Globus pallidus (tissue), 1 donor: Measurements from ENCODE around the gene ATR.
A peak's percentile ranks its signal among the peaks of the same experiment; 100 is the strongest.
"Not testable (repeated sequence)": the region's sequence is repeated elsewhere in the genome, so short reads cannot be mapped to it uniquely, and the experiment has no call there.

Experiments
- DNase-seq: peaks from one replicate; pipeline ENCODE4 v3.0.0-alpha.2; 2015; ENCODE audit warnings: low spot score

Gene ATR

GRCh38 chr3:142578329-142579223, at the start of gene ATR:
Gene ATR (minus strand): TSS chr3:142578733. CDS start chr3:142578704, 29 bp downstream.
- DNase-seq, result peak; percentile 95

GRCh38 chr3:142626971-142627370, 48.4 kb upstream of the ATR start:
- DNase-seq, result no peak

- DNase-seq, result no peak
Measured at GRCh38 chr3:142625153-142625440, 46.6 kb upstream of the ATR start.

DNA sequence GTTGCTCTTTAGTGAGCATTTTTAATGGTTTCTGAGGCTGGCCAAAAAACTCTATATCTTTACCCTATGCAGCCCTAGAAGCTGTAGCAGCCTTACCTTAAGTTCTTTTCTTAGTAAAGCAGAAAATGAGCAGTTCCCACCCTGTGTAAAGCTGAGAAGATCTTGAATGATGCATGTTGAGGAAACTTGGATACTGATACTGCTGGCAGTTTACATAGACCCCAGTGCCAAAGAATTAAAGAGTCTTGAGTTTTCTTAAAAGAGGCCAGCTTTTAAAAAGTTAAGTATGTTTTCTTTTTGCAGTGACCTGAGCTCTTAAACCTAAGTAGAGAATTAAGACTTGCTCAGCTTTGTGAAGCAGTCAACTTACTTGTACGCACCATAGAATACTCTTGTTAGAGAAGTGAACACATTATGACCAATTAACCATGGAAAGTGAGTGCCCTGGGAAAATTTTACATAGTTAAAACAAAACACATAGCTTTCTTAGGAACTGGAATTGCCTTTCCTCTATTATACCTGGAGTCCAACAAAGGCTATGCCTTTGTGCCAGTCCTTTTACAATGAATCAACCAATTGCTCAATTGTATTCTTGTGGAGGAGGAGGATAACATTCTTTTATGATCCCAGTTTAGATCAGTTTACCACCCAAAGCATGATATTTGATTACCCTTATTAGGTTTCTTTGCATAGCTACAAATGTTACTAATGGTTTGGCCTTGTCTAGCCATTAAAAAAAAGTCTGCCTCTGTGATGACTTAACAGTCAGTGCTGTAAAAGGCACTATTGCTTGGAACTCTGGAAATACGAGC, 46.0 kb upstream of the ATR start:
- DNase-seq, result no peak

DNA sequence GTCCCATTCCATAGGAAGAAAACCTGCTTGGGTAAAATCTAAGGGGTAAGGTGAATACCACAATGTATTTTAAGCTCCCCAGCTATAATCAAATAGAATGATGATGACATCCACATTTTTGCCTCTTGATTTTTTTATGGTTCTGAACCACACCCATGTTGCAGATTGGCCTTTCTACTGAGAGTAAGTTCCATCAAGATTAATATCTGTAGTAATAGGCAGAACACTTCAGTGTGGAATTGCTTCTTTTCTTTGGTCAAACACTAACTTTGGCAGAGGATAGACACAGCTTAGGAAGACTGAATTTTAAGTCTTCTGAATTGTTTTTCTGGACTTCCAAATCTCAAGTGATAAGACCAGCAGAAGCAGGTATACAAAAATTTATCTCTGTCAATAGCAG, 44.7 kb upstream of the ATR start:
- no peak for DNase-seq

- no peak for DNase-seq
Measured at GRCh38 chr3:142622405-142622804, 43.9 kb upstream of the ATR start.

GRCh38 chr3:142618917-142619461, 40.5 kb upstream of the ATR start:
- DNase-seq, result no peak

DNA sequence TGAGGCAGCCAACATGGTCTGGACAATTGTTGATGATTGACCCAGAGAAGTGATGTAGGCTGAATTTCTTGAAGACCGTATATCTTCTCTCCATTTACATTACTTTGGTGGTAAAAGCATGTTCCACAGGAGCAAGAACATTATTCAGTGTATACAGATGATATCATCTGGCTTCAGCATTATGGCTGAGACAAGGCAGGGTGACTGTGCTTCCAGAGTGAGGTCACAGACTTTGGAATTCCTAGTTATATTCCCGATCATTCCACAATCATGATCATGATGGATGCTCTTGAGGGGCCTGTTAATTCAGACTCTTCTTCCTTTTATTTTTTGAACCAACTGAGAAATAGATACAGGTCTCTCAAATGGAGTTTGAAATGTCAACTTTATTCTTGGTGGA, 36.6 kb upstream of the ATR start:
- no peak for DNase-seq

GRCh38 chr3:142614059-142614626, 35.6 kb upstream of the ATR start:
- DNase-seq, result no peak

DNA sequence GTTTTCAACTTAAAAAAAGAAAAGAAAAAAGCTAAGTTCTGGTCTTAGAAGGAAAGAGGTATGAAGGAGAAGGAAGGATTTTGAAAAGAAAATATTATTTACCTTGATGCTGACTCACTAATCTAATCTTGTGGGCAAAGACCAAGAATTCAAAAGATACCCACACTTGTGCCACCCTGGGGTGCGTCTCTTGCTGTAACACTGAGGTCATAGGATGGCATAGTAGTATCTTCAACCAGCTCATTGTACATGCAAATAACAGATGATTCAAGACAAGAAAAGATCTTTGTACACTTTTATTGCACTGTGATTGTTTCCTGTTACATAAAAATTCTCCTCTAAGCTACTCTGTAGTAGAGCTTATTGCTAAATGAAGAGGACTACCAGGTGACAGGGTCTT, 35.0 kb upstream of the ATR start:
- DNase-seq, result no peak

DNA sequence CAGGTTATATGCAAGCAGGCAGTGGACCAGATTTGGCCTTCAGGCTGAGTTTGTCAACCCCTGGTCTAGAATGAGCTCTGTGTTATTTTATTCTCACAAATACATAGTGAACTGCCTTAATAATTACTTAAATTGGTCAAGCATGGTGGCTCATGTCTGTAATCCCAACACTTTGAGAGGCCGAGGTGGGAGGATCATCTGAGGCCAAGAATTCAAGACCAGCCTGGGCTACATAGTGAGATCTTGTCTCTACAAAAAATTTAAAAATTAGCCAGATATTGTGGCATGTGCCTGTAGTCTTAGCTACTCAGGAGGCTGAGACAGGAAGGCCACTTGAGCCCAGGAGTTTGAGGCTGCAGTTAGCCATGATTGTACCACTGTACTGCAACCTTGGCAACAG, 32.7 kb upstream of the ATR start:
- no peak for DNase-seq

DNA sequence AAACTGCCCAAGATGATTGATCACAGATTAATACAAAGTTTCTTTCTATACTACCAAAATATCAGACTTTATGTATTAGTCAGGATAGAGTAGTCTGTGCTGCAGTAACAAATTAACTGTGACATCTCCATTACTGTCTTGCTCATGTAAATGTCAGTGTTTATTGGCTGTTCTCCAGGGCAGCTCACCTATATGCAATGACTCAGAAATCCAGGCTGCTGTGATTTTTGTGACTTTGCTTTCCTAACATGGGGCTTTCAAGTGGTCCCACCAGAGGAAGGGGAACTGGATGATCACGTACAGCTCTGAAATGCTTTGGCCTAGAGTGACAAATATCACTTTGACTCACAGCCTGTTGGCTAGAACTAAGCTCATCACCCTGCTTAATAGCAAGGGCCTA, 30.6 kb upstream of the ATR start:
- DNase-seq, result no peak

DNA sequence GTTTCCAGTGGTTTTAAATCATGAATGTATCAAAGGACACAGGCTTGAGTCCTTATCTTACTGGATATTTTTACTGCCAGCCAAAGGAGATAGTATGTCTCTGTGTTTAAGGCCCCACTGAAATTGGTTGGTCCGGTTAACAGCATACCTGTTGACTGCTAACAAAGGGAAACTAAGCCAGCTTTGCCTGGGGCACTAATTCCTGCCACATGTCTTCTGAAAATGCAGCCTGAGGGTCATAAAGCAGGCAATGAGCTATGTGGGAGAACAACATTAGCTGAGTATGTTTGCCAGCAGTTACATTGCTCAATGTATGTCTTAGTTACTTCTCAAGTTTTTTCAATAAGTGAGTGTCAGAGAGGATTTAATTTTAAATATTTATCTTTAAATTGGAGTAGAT, 30.1 kb upstream of the ATR start:
- no peak for DNase-seq

- DNase-seq, result no peak
Measured at GRCh38 chr3:142604940-142605339, 26.4 kb upstream of the ATR start.

DNA sequence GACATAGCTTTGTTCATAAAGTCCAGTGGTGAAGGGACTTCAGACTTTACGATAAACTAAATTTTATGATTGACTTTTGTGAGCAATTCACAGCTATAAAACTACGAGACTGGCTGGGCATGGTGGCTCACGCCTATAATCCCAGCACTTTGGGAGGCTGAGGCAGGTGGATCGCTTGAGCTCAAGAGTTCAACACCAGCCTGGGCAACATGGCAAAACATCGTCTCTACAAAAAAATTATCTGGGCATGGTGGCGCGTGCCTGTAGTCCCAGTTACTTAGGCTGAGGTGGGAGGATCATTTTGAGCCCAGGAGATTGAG, 24.8 kb upstream of the ATR start:
- not testable (repeated sequence) for DNase-seq

DNA sequence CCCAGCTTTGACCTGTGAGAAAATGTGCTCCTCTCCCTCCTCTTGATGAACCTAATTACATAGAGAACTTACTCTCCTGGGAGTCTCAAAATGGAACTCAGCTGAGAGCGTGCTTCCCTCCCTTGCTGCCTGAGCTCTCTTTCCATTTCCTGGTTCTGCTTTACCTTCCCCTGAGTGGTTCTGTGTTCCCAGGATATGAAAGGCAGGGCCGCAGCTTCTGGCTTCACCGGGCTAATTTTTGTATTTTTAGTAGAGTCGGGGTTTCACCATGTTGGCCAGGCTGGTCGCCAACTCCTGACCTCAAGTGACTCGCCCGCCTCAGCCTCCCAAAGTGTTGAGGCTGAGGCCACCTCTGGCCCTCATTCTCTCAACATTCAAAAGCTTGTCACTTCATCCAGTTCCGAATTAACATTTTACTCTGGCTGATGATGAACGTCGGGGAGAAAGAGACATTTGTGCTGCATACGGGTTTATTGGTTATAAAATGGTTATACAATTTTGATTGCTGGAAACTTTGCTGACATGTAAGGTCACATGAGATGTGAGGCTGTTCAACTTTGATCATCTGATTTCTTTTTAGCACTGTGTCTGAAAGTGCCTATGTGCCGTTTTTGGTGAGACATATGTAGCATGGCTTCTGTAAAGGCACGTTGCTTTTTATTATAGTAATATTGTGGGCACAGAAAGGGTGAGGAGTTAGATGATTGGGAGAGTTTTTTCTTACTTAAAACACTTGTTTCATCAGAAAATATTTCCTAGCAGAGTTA, 24.3 kb upstream of the ATR start:
- no peak for DNase-seq

GRCh38 chr3:142601713-142602112, 23.2 kb upstream of the ATR start:
- no peak for DNase-seq

GRCh38 chr3:142597906-142598305, 19.4 kb upstream of the ATR start:
- no peak for DNase-seq

- DNase-seq, result no peak
Measured at GRCh38 chr3:142596726-142597088, 18.2 kb upstream of the ATR start.

- DNase-seq, result peak; percentile 68
Measured at GRCh38 chr3:142595951-142596725, 17.6 kb upstream of the ATR start, which contains the start of gene PLS1. Gene PLS1 (plus strand): TSS chr3:142596393. CDS start chr3:142664238, 67,845 bp downstream.

- DNase-seq, result no peak
Measured at GRCh38 chr3:142595581-142595950, 17.0 kb upstream of the ATR start.
